ENCODE measurements around the gene RPS21. TPM values are rescaled to one million over a fixed set of nuclear protein-coding genes. Genes with fewer than 3 reads are reported as not detected.

Gene RPS21
- polyA plus RNA-seq, 1 donor = 686 TPM

DNA sequence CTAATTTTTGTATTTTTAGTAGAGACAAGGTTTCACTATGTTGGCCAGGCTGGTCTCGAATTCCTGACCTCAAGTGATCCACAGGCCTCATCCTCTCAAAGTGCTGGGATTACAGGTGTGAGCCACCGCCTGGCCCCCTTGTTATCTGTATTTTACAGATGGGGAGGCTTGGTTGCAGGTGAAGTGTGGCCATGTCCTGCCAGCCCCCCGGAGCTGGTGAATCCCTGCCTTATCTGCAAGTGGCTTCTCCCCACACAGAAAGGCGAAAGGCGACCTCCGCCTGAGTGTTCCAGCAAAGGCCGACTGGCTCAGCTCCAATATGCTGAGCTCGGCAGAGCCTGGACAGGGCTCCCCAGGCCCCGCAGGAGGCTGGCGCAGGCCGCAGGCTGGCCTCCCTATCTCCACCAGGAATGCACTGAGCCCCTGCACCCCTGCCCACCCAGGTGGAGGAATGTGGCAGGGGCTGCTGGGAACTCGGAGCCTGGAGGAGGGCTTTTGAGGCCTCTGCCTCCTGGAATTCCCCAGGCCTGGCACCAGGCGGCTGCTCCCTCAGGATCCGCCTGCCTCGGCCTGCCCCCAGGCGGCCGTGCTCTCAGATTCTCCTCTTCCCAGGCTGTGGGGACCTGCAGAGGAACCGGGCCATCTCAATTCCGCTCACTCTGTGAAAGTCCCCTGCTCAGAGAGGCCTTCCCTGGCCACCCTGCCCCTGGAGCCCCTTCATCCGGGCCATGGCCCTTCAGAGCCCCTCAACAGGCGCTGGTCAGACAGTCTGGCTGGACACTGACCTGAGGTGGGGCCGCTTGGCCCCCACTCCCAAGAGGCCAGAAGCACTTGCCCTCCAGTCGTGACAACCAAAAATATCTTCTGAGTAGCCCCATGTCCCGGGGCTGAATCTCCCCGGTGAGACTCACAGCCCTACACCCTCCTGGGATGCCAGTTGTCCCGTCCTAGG is 10.5 kb upstream of the RPS21 start:
- no peak for DNase-seq

DNA sequence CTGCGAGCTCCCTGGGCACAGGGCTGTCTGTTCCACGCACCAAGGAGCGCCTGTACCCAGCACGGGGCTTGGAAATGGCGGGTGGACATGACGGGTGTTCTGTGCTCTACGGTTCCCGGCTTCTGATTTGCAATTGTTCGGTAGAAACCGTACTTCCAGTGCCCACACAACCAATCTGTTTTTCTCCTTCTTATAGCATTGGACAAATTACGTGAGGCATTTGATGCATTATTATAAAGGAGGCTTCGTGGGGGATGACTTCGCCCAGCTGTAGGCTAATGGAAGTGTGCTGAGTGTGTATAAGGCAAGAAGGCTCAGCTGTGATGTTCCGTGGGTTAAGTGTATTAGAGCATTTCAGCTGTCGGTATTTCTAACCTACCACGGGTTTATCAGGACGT is 9.8 kb upstream of the RPS21 start:
- DNase-seq = no peak

DNA sequence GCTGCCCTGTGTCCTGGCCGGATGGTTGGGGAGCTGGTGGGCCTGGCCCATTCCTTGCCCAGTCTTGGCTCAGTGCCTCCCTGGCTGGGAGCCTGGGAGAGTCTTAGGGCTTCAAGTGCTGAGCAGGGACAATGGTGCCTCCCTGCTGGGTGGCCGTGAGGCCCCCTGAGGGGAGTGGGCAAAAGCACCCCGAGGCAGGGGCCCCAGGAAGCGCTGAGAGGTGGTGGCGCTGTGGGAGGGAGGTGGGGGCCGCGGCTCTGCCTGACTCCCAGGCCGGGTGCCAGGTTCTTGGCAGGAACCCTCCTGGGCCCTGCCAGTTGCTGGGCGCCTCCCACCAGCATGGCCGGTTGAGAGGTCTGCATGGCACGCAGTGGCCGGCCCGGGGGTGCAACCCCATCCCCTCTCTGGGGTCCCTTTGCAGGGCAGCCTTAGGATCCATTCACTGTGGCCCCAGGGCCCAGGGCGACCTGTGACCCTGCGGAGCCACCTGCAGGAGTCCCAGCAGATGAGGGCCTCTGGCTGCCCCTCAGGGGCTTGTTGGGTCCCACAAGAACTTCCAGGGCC is 9.2 kb upstream of the RPS21 start:
- no peak for DNase-seq

DNA sequence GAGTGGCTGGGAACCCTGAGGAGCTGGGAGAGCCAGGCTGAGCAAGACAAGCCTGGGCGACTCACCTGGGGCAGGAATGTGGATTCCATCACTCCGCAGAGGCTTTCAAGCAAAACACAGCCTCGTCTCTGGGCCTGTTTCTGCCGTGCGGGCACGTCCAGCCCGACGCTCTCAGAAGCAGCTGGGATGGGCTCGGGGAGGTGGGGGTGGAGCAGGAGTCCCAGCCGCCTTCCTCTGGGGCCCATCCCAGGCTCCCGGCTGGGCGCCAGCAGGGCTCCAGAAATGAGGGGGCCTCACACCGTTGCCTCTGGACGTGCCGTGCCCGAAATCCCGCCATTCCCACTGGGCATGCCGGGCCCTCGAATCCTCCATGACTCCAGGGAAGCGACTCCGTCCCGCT is 8.7 kb upstream of the RPS21 start:
- no peak for DNase-seq

DNA sequence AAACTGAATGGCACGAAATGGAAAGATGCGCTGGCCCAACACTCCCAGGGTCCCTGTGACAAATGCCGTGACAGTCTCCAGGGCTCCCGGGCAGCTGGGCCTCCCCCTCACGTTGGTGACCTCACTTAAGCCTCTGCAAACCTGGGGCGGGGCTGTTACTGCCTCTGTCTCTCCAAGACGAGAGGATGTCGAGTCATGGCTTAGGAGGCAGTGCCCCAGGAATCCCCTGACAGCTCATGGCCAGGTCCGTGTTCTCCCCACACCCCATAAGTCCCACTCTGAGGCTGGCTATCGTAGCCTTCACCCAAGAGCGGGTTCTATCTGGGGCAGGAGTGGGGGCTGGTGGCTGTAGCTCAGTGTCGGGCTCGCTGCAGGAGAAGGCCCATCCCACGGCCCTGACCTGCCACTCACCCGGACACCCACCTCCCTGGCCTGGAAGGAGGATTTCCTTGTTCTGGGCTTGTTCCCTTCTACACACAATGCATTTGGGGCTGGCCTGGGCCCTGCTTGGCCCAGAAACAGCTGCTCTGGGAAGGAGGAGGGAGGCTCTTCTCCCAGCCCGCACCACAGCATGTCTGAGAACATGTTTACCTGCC is 5.6 kb upstream of the RPS21 start:
- DNase-seq = no peak

DNA sequence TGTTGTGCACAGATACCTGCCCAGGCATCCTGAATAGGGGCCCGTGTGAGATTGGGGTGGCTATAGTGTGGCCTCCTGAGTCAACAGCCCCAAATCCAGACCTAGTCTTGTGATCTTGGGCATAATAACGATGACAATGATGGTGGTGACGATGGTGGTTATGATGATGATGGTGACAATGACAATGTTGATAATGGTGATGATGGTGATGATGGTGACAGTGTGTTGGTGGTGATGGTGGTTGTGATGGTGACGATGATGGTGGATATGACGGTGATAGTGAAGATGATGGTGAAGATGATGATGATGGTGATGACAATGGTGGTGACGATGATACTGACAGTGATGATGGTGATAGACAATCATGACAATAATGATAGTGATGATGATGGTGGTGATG is 5.1 kb upstream of the RPS21 start:
- DNase-seq = no peak

DNA sequence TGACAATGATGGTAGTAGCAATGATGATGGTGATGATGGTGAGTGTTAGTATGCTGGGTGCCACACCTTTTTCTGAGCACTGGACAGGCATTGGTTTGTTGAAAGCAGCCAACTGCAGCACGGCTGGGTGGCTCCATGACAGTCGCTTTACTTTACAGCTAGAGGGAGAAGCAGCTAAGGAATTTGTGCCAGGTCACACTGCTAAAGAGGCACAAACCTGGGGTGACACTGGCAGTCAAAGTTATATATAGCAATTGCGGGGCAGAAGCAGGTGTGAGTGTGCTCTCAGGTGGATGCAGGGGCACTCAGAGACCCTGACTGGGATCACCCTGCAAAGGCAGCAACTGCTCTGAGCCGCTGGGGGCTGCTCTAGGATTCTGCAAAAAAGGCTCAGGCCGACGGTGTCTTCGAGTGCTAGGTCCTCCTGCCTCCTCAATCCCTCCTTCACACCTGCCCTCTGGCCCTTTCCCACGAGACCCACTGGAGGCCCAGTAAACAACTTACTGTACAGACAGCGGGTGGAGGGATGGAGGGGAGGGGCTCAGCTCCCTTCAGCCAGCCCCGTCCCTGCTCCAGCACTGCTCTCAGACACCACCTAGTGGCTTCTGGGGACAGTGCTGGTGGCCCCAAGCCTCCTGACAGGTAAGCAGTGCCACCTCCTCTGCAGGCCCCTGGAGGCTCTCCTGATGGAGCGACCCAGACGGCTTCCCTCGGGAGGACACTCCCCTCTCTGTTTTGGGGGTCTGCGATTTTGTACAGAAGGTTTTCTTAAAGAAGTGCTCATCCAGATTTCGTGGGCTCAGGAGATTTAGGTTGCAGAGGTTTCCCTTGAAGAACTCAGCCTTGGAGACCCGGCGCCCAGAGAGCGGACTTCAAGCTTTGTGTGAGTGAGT is 4.4 kb upstream of the RPS21 start:
- DNase-seq = no peak

DNA sequence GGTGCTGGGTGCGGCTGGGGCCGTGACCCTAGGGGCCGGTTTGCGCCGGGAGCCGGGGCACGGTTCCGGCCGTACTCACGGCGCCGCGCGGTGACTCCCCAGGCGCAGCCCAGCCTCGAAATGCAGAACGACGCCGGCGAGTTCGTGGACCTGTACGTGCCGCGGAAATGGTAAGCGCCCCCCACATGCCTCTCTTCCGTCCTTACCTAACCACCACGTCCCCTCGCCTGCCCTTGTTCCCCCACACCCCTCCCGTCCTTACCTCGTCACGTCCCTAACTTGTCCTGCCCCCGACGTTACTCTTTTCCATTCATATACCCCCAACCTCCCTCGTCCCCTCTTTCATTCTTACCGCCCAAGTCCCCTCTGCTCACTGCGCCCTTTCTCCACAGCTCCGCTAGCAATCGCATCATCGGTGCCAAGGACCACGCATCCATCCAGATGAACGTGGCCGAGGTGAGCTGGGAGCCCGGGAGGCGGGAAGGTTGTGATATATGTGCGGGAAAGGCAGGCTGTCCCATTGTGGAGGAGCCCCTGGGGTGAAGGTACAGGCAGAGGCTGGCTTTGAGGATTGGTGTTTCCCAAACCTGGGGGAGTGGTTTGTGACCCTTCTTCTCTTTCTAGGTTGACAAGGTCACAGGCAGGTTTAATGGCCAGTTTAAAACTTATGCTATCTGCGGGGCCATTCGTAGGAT is 463 bp downstream of the RPS21 start:
- DNase-seq = no peak

DNA sequence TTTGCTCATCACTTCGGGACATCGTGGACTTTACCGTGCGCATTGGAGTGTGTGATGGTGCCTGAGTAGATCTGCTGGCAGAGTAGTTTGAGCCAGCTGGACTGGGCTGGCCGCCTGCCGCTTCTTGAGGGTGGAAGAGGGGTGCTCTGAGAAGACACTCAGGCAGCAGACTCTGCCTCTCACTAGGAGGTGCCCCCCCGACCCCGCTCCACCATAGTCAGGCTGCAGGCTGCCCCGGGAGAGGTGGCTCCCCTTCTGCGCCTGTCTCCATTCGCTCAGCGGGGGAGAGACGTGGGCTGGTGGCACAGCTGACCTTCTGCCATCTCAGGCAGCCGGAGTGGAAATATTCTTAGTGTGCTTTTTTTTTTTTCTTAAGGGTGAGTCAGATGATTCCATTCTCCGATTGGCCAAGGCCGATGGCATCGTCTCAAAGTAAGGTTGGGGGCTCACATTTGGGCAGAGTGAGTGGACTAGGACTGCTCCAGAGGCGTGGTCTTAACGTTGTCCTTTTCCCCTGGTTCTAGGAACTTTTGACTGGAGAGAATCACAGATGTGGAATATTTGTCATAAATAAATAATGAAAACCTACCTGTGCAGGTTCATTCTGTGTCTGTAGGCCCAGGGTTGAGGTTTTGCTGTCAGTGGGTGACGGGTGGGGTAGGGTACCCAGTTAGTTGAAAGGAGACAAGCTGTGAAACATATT is 1.2 kb downstream of the RPS21 start:
- DNase-seq = no peak

DNA sequence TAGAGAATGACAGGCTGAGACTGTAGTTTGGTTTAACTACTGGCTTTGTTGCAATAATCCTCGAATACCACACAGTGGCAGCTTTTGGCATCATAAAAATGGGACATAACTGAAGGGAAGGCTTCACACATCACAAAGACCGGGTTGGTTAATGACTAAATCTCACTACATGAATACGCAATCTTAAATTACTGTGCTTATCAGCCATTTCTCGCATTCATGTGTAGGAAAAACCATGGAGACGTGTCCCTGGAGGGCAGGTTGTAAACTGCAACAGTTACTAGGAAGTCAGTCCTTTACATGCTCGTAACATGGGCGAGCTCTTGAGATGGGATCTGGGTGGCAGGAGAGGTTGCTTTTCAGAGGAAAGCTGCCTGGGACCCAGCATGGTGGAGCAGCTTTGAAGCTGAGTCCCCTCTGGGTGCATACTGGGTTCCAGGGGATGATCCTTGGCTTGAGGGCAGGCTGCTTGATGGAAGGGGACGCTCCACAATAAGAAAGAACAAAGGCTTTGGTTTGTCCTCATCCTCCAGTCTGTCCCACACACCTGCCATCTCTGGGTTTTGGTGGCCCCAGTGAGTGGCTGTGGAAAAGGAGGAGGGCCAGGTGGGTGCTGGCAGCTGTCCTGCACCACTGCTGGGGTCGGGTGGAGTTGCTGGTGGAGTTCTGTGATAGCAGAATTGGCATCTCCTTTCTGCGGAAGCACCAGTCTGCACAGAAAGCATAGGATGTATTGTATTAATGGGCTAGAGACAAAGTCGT is 2.1 kb downstream of the RPS21 start:
- no peak for DNase-seq

DNA sequence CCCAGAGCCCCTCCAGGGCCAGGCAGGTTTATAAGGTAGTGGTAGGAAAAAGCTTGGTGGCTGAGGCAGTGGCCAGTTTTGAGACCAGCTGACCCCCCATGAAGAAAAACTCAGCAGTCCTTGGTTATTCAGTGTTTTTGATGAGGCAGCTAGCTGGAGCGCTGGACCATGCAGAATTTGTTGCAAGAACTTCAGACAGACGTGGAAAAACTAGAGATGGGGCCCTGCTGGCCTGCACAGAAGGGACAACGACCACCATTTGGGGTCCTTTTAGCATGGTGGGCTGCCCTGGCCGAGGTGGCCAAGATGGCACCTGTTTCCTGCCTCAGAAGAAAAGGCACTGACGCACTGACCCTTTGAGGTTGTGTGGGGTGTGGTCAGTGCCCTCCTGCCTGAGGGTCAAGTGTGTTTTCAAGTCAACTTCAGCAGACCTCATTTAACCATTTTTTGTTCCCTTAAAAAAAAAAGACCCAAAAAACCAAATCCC is 2.7 kb downstream of the RPS21 start:
- DNase-seq = no peak

DNA sequence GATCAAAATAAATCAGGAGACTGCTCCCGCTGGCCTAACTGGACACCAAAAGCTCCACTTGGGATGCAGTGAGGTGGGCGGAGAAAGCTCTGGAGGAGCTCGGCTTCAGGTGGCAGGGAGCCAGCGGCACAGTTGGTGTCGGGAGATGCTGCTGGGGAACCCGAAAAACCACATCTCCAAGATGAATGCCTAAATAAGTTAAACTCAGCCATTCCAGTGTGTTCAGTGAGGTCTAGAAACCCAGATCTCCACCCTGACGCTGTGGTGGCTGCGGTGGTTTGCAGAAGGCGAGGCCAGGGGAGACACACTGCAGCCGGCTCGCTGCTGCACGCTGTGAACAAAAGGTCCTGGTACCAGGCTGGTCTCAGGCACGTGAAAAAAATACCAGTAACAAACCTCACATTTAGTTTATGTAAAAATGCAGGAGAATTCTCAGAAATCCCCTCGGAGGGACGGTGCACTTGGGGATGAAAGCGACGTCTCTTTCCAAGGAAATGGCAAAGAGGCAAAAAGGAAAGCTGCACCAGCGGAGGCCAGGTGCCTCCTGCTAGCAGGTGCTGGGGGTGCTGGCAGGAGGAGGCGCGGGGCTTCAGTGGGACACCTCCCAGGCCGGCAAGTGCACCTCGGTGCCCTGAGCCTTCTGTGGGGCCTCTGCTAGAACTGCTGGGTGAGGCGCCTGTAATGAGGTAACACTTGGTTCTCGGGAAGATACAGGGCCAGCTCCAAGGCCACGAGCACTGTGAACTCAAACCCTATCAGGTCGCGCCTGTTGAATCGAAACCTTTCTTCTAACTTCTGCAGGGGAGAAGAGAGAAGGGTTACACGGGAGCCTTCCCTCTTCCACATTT is 3.6 kb downstream of the RPS21 start:
- no peak for DNase-seq

DNA sequence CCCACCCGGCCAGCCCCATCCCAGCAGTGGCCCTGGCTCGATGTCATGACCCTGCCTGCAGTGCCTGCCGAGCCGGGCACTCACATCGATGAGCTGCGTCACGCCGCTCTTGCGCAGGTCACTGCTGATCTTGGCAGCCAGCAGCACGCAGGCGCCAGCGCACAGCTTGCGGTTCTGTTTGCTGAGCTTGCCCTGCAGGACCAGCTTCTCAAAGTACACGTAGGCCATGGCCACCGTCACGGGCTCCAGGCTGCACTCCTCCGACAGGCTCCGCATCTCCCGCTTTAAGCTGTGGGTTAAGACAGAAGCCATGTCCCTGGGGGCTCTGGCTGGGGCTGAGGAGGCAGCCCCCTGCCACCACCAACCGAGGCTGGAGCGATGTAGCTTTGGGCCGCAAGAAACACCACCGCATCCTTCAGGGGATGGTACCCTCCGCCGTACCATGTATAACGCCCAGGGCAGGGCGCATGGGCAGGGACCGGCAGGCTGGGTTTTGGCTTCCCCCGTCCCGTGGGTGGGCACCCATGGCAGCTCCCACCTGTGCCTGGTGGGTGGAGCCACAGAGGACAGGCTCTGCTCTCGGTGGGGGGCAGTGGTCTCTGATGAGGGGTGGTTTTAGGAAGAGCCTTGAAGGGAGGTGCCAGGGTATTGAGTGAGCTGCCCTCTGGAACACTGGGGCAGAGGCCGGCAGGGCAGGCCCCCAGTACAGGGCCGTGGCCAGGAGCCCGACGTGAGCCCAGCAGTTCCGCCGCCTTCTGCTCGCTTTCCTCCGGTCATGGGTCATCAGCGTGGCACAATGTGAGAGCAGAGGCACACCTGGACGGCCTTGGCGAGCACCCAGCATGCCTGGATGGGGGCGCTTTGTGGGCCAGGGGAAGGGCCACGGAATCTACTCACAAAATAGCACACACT is 4.5 kb downstream of the RPS21 start:
- DNase-seq = no peak

DNA sequence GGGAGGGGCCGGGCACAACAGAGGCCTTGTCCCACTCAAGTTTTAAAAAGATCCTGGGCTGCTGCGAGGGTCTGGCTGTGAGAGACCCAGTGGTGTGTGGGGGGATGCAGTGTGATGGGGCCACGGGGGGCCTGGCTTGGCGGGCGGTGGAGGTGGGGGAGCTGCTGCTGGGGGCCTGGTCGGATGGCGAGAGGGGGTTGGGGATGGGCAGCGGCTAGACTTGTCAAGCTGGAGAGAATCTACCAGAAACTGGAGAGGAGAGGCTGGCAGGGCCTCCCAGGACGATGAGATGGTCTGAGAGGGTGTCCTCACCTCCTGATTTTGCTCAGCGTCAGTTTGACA is 5.1 kb downstream of the RPS21 start:
- no peak for DNase-seq

DNA sequence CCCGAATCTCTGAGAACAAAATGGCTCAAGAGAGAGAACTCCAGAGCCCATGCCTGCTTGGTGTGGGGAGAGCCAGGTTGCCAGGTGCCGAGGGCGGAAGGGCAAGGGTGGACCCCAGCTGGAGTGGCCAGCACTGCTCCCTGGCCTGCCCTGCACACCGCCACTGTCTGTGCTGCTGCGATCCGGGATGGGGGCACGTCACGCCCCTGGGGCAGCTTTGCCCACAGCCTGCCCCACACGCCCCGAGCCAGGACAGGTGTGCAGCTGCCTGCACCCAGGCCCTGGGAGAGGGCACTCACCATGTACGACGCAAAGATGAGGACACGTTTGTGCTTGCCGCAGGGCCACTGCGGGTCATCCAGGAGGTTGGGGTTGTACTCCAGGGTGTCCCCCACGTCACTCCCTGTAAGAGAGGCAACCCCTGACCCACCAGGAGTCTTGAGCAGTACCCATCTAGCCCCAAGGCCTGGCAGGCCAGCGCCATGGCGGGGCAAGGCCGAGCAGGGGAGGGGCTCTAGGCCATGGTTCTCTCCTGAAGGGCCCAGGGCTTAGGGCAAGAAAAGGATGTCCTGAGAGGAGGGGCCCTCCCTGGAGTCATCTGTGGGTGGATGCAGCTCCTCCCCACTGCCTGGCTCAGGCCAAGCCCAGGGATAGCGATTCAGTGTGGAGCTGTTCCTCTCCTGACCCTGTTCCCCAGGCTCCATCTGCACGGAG is 5.9 kb downstream of the RPS21 start:
- no peak for DNase-seq

DNA sequence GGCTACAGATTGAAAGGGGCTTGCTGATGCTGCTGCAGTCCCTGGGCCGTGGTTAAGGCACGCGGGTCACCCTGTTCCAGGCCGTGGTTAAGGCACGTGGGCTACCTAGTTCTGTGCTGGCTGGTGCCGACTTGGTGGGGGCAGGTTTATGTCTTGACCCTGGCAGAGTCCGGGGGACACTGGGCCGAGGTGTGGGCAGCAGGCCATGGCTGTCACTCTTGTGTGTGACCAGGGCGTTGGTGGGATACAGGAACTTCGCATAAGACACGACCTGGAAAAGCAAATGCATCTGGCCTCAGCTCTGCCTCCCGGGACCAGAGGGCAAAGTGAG is 6.4 kb downstream of the RPS21 start:
- no peak for DNase-seq

DNA sequence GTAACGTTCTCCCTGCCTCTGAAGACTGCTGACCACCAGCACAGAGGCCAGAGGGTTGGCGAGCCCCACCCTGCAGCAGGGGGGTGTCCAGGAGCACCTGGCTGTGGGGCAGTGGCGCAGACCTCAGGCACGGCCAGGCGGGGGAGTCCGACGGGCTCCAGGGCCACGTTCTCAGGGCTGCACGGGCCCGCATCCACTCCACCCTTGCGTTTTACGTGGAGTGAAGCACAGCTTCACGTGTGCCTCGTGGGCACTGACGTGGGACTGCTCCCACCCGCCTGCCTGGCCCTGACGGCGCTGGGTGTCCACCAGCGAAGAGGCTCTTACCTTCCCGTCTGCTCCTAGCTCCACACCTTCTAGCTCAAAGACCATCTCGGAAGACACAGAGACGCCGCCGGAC is 6.9 kb downstream of the RPS21 start:
- DNase-seq = no peak
